RCC 7860 (cell line): ENCODE results near the gene PLAGL1.
"Not testable (repeated sequence)": the region's sequence is repeated elsewhere in the genome, so short reads cannot be mapped to it uniquely, and the experiment has no call there.

ENCODE experiments used
- DNase-seq: peaks from one replicate; pipeline ENCODE4 v3.0.0-alpha.2; 2015; ENCODE audit warnings: low spot score
- FAIRE-seq: peaks from 2 replicates; lab custom pipeline; 2012; peaks lifted over from hg19 to GRCh38; lab: Jason Lieb, UNC

Gene PLAGL1

DNA sequence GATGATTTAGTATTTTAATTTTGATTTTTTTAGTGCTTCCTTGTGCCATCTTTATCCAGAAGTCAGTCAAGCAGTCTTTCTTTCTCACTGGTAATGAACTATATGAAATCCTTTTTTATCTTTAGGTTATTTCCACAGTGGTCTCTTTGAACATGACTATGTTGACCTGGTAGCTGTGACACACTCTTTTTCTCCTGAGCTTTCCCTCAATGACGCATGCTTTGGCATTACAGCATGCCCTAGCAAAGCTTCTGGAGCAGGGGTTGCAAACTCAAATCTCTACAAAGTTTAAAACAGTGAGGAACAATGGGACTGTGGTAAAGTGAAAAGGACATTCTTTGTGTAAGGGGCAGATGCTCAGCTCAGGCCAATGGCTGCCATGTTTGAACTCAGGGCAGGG lies 4.5 kb upstream of the PLAGL1 start:
- DNase-seq = peak; percentile 29
- no peak for FAIRE-seq

GRCh38 chr6:144009628-144010027 lies 1.6 kb upstream of the PLAGL1 start:
- not testable (repeated sequence) for DNase-seq, FAIRE-seq

GRCh38 chr6:144008846-144009245 lies 787 bp upstream of the PLAGL1 start:
- DNase-seq = no peak
- FAIRE-seq = no peak

DNA sequence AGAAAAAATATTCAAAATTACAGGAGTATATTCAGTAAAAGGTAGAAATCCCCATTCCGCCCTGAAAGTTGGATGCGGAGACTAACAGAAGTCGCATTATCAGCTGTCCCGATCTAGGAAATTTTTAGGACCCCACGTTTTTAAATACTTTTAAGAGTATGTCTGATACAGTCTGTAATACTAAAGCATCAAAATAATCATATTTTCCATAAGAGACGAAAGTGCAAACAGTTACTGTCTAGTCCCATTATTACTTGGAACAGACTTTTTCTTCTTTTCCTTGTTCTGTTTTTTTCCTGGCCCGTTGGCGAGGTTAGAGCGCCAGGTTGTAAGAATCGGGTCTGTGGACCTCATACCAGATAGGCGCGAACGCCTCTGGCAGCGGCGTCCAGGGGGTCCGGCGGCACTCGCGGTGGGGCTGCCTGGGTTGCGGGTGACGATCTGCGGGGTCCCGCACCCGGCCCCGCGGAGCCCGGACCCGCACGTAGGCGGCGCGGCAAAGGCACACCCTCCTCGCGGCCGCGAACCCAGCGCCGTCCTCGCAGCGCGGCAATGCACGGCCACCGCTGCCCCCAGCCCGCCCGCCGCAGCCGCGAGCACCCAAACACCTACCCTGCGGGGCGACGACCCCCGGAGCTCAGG lies 460 bp downstream of the PLAGL1 start:
- DNase-seq (no peak), FAIRE-seq (no peak)

- peak; percentile 49 for DNase-seq
Observed at GRCh38 chr6:144006736-144007477, 1.2 kb downstream of the PLAGL1 start.

DNA sequence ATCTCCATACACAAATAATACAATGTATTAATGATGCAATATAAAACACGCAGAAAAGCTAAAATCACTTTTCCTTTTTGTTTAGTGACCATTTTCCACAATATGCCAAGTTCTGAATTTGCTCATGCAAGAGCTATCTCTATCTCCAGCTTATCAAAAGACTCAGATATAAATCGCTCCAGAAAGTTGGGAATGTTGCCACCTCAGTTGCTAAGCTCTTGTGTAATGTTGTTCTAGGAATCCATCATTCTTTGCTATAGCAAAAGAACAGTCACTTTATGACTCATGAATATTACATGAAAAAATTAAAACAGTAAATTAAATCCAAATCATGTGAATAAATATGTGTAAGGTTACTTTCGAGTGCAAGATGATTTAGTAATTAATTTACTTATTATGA lies 8.7 kb downstream of the PLAGL1 start:
- no peak for FAIRE-seq
- DNase-seq = peak; percentile 14

More at GRCh38 chr6:144006736-144007477, 1.2 kb downstream of the PLAGL1 start:
- FAIRE-seq = peak; percentile 63

GRCh38 chr6:143998686-143999085 lies 9.4 kb downstream of the PLAGL1 start:
- FAIRE-seq = no peak
- DNase-seq = no peak

DNA sequence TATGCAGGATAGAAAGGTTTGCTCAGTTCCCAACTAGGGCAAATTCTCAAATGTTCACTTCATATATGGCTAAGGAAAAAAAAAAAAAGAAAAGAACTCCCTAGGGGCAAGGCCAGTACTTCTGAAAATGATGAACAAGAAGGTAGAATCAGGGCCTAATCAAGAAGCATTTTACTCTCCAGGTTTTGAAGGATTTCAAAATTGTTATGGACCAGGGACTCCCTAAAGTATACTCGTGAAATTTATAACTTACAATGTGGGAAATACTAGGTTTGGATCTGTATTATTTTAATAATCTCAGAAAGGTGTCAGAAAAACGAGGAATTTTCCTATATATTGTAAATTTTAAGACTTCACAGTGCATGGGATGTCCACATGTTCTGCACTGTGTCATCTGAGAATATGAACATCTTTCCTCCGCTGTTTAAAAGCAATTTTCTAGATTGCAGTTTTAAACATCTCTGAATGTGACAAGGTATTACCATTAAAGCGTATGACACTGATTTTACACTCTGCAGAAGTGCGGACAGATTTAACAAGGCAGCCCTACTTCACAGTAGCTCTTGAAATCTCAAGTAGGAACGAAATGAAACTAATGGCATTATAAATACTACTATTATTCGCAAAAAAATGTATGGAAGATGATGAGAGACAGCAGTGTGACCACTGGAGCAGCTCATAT lies 14.0 kb downstream of the PLAGL1 start:
- DNase-seq (no peak), FAIRE-seq (no peak)

DNA sequence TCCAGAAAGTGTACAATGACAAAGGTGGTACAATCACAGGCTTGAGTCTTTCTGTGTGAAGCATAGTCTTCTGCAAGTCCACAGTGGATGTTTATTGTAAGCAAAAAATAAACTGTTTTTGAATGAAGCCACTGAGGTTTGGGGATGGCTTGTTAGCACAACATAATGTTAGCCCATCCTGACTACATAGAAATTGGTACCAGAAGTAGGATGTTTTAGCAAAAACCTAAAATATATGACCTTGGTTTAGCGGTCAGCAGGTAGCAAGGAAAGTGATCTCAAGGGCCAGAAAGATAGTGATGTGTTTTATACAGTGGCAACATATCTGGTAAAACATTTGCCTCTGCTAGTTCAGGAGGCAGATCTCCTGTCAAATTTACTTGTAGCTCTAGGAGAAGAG lies 15.8 kb downstream of the PLAGL1 start:
- FAIRE-seq (no peak), DNase-seq (no peak)

- DNase-seq (no peak), FAIRE-seq (no peak)
Observed at GRCh38 chr6:143986463-143987065, 21.5 kb downstream of the PLAGL1 start.

- no peak for FAIRE-seq
- no peak for DNase-seq
Observed at GRCh38 chr6:143984666-143985065, 23.4 kb downstream of the PLAGL1 start.

DNA sequence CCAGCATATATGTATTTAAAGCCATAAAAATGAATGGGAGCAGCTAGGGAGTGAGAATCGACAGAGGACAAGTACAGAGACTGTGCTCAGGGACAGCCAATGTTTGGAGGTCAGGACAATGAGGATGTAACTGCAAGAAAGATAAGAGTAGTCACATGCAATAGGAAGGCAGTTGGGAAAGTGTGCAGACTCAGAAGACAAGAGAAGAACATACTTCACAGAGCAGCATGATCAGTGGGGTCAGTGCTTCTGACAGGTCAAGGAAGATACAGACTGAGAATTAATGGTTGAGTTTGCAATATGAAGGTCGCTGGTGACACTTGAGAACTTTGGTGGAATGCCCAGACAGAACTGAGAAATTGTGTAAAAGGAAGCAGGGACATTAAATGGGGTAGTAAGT lies 25.1 kb downstream of the PLAGL1 start:
- DNase-seq (no peak), FAIRE-seq (no peak)

GRCh38 chr6:143980921-143981320 lies 27.1 kb downstream of the PLAGL1 start:
- FAIRE-seq = no peak
- DNase-seq = no peak

GRCh38 chr6:143976806-143977349 lies 31.2 kb downstream of the PLAGL1 start:
- no peak for FAIRE-seq

GRCh38 chr6:143974089-143974488 lies 34.0 kb downstream of the PLAGL1 start:
- FAIRE-seq = no peak
- DNase-seq = no peak

More at GRCh38 chr6:143976806-143977349, 31.2 kb downstream of the PLAGL1 start:
- no peak for DNase-seq

- DNase-seq (no peak), FAIRE-seq (no peak)
Observed at GRCh38 chr6:143973097-143973966, 34.7 kb downstream of the PLAGL1 start.

DNA sequence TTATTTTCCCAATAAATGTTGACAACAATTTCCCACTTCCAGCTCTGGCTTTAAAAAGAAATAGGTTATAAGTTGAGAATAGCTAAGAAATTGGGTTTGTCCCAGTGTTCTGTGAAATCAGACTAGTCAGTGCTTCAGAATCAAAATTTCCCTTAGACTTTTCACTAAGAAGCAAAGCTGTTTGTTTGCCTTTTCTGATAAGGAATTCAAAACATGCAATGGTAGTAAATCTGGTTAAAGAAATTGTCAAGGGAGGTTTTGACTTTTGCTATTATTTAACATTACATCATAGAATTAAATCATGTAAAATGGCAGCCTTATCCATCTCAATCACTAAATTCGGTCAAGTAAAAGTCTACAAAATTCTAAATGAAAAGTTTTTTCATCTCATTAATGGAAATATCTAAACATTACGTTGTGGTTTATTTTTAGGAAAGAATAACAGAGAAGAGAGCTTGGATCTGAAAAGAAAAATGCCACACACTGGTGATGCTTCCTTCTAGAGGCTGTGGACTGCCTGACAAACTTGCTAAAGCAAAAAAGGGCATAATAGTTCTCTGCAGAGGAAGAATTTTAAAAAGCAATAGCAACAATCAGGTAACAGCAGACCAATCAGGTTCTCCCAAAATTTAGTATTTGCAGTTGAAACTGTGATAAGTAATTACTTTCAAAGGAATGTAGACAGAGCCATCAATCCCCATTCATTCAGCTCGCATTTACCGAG lies 36.4 kb downstream of the PLAGL1 start:
- DNase-seq (no peak), FAIRE-seq (no peak)

GRCh38 chr6:143970456-143971218 lies 37.4 kb downstream of the PLAGL1 start:
- FAIRE-seq = no peak
- no peak for DNase-seq

DNA sequence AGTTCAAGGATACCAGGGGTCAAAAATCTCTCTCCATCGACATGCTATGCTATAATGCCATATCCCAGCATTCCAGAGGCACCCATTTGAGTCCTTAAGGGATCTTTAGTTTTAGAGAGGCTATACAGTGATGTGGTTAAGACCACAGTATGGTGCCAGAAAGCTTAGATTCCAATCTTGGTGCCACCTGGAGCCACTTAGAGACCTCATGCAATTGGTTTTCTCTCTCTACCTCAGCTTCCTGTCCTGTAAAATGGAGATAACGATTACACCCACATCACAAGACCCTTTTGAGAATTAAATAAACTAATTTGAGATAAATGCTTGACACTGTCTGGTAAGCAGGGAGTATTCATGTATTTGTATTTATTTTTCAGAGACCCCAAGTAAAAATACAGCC lies 39.0 kb downstream of the PLAGL1 start:
- FAIRE-seq = no peak
- no peak for DNase-seq
